Liver (tissue), 9 donors: ENCODE data around the gene XAB2. TPM values are rescaled to one million over a fixed set of nuclear protein-coding genes. Genes with fewer than 3 reads are reported as not detected.

Experiments
- DNase-seq: peaks from one replicate; pipeline ENCODE4 v3.0.0-alpha.2; 2017; ENCODE audit warnings: low spot score
- H3K27ac ChIP-seq, 2 donors: one replicate each; pipeline ENCODE4 v1.7.0; 2013; ENCODE audit warnings: inconsistent platforms in 2 of 2, low read length in 2 of 2, control low read depth in 1 of 2, low read depth in 1 of 2, mild to moderate bottlenecking in 1 of 2
- H3K27me3 ChIP-seq, 4 donors: one replicate each; pipeline versions ENCODE4 v1.6.1 to v1.7.0; 2013; ENCODE audit warnings: low read length in 3 of 4, inconsistent platforms in 1 of 4, mild to moderate bottlenecking in 1 of 4, moderate library complexity in 1 of 4; ENCODE audit not compliant: control insufficient read depth in 4 of 4, insufficient read depth in 4 of 4
- H3K36me3 ChIP-seq, 4 donors: one replicate each; pipeline versions ENCODE4 v1.6.1 to v1.7.0; 2013; ENCODE audit warnings: low read length in 3 of 4, mild to moderate bottlenecking in 3 of 4, low read depth in 1 of 4, moderate library complexity in 1 of 4; ENCODE audit not compliant: control insufficient read depth in 4 of 4, insufficient read depth in 3 of 4
- H3K4me1 ChIP-seq, 4 donors: one replicate each; pipeline versions ENCODE4 v1.6.1 to v1.7.0; 2013; ENCODE audit warnings: low read length in 3 of 4, mild to moderate bottlenecking in 3 of 4, moderate library complexity in 1 of 4; ENCODE audit not compliant: control insufficient read depth in 4 of 4, insufficient read depth in 4 of 4
- H3K4me3 ChIP-seq, 3 donors: one replicate each; pipeline versions ENCODE4 v1.6.1 to v1.7.0; 2013; ENCODE audit warnings: low read length in 3 of 3, control low read depth in 1 of 3, low read depth in 1 of 3, mild to moderate bottlenecking in 1 of 3
- H3K9ac ChIP-seq, 2 donors: one replicate each; pipeline ENCODE4 v1.7.0; 2013; ENCODE audit warnings: low read length in 2 of 2, mild to moderate bottlenecking in 2 of 2, moderate library complexity in 2 of 2, control low read depth in 1 of 2, low read depth in 1 of 2
- H3K9me3 ChIP-seq, 4 donors: one replicate each; pipeline versions ENCODE4 v1.6.1 to v1.7.0; 2013; ENCODE audit warnings: low read length in 3 of 4; ENCODE audit not compliant: control insufficient read depth in 4 of 4
- EGR1 ChIP-seq, 2 donors: IDR thresholded peaks; 2 replicates each; pipeline ENCODE4 v1.6.1; 2016 to 2018; ENCODE audit warnings: antibody characterized with exemption in 2 of 2, low read depth in 2 of 2
- FOXA1 ChIP-seq: IDR thresholded peaks from 2 replicates; pipeline ENCODE4 v1.6.1; 2016; ENCODE audit warnings: antibody characterized with exemption
- GABPA ChIP-seq, 2 donors: IDR thresholded peaks in 1 of 2; conservative IDR thresholded peaks in 1 of 2; 2 replicates each; pipeline ENCODE4 v1.6.1; 2016; ENCODE audit warnings: antibody characterized with exemption in 2 of 2, mild to moderate bottlenecking in 1 of 2, moderate library complexity in 1 of 2
- HNF4G ChIP-seq: IDR thresholded peaks from 2 replicates; pipeline ENCODE4 v1.6.1; 2016; ENCODE audit warnings: antibody characterized with exemption
- JUND ChIP-seq, 2 donors: IDR thresholded peaks; 2 replicates each; pipeline ENCODE4 v1.6.1; 2016; ENCODE audit warnings: antibody characterized with exemption in 2 of 2
- MAX ChIP-seq: IDR thresholded peaks from 2 replicates; pipeline ENCODE4 v1.6.1; 2016; ENCODE audit warnings: antibody characterized with exemption
- RAD21 ChIP-seq, 2 donors: IDR thresholded peaks; 2 replicates each; pipeline ENCODE4 v1.6.1; 2016; ENCODE audit warnings: antibody characterized with exemption in 2 of 2, mild to moderate bottlenecking in 2 of 2
- RXRA ChIP-seq, 2 donors: IDR thresholded peaks; 2 replicates each; pipeline ENCODE4 v1.6.1; 2017 to 2018; ENCODE audit warnings: antibody characterized with exemption in 2 of 2, mild to moderate bottlenecking in 1 of 2
- TAF1 ChIP-seq: conservative IDR thresholded peaks from 2 replicates; pipeline ENCODE4 v1.6.1; 2016; ENCODE audit warnings: antibody characterized with exemption, mild to moderate bottlenecking
- ZBTB33 ChIP-seq: IDR thresholded peaks from 2 replicates; pipeline ENCODE4 v1.6.1; 2016; ENCODE audit warnings: antibody characterized with exemption
- WGBS: extraction: QIAGEN DNeasy Blood & Tissue Kit; methylation state at CpG from one replicate; pipeline ENCODE4 v1.1.7; 2013; 5-methylcytosine and 5-hydroxymethylcytosine counted together
- polyA plus RNA-seq, 2 donors: library from polyadenylated mRNA; stranded (reverse) in 1 of 2; unstranded in 1 of 2; fragments of 200-250 nt in 1 of 2; fragments of >200 nt in 1 of 2; fragmentation: Nextera tagmentation in 1 of 2; extraction: Ambion mirVana in 1 of 2; gene quantifications; one replicate each; pipeline versions ENCODE4 v1.2.1 to v1.2.3, GENCODE V29; 2013 to 2015
- total RNA-seq, 2 donors: library from RNA; depleted of rRNA; stranded (reverse); fragments of >200 nt; gene quantifications; one replicate each; pipeline ENCODE4 v1.2.3, GENCODE V29; 2014
- TF ChIP-seq, protein P1 (sequence below): IDR thresholded peaks from 2 replicates; pipeline ENCODE4 v1.6.1; 2016; ENCODE audit warnings: antibody characterized with exemption, mild to moderate bottlenecking
- TF ChIP-seq, protein P2 (sequence below): IDR thresholded peaks from 2 replicates; pipeline ENCODE4 v1.6.1; 2016; ENCODE audit warnings: antibody characterized with exemption
- donor health status: healthy.
- donor health status: healthy.
- donor health status: healthy.
- donor health status: healthy.
- donor health status: healthy.

XAB2 gene
- total and polyA plus RNA-seq, 4 donors = 5.1 to 21.3 (median 15.3) TPM

GRCh38 chr19:7612282-7613274 lies 16.8 kb downstream of the XAB2 start:
- peaks cover 19 to 41% (median 19%) of the 10 kb centered on the region in 4 donors for H3K36me3 ChIP-seq
- no peak for DNase-seq
- no peak overlapping the region for H3K9ac ChIP-seq
- H3K27ac ChIP-seq = no peak overlapping the region
- H3K9me3 ChIP-seq = no peaks in the 10 kb centered on the region
- H3K4me1 ChIP-seq = peaks cover 2 to 9% (median 6%) of the 10 kb centered on the region in 4 donors
- no peaks in the 10 kb centered on the region for H3K27me3 ChIP-seq
- WGBS = 94% methylated on average over 81 of the region's 81 CpGs
- no peak for TF ChIP-seq JUND (IDR thresholded peaks at IDR 0.05)
- TF ChIP-seq GABPA (IDR thresholded peaks at IDR 0.05 in 1 of 2, conservative IDR thresholded peaks at IDR 0.05 in 1 of 2) = no peak
- TF ChIP-seq FOXA1 = no peak
- no peak overlapping the region for H3K4me3 ChIP-seq

DNA sequence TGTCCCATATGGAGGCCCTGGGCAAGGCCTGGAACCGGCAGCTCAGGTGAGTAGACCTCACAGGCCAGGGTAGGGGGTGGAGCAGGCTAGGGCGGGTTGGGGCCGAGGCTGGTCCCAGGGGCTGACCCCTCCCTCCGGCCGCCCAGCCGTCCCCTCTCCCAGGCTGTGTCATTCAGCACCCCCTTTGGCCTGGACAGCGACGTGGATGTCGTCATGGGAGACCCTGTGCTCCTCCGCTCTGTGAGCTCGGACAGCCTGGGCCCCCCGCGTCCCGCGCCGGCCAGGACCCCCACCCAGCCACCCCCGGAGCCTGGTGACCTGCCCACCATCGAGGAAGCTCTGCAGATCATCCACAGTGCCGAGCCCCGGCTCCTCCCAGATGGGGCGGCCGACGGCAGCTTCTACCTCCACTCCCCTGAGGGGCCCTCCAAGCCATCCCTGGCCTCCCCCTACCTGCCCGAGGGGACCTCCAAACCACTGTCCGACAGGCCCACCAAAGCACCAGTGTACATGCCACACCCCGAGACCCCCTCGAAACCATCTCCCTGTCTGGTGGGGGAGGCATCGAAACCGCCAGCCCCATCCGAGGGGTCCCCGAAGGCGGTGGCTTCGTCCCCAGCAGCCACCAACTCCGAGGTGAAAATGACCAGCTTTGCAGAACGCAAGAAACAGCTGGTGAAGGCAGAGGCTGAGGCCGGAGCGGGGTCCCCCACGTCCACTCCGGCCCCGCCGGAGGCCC lies 17.6 kb downstream of the XAB2 start:
- no peaks in the 10 kb centered on the region for H3K9me3 ChIP-seq
- no peak overlapping the region for H3K9ac ChIP-seq
- 94% methylated on average over 41 of the region's 41 CpGs for WGBS
- peaks cover 13 to 49% (median 18%) of the 10 kb centered on the region in 4 donors for H3K36me3 ChIP-seq
- H3K27me3 ChIP-seq = no peaks in the 10 kb centered on the region
- H3K4me3 ChIP-seq = no peak overlapping the region
- TF ChIP-seq GABPA (IDR thresholded peaks at IDR 0.05 in 1 of 2, conservative IDR thresholded peaks at IDR 0.05 in 1 of 2) (no peak), TAF1 (no peak), JUND (IDR thresholded peaks at IDR 0.05) (no peak), RAD21 (IDR thresholded peaks at IDR 0.05) (no peak), MAX (no peak)
- TF ChIP-seq, protein P1, sequence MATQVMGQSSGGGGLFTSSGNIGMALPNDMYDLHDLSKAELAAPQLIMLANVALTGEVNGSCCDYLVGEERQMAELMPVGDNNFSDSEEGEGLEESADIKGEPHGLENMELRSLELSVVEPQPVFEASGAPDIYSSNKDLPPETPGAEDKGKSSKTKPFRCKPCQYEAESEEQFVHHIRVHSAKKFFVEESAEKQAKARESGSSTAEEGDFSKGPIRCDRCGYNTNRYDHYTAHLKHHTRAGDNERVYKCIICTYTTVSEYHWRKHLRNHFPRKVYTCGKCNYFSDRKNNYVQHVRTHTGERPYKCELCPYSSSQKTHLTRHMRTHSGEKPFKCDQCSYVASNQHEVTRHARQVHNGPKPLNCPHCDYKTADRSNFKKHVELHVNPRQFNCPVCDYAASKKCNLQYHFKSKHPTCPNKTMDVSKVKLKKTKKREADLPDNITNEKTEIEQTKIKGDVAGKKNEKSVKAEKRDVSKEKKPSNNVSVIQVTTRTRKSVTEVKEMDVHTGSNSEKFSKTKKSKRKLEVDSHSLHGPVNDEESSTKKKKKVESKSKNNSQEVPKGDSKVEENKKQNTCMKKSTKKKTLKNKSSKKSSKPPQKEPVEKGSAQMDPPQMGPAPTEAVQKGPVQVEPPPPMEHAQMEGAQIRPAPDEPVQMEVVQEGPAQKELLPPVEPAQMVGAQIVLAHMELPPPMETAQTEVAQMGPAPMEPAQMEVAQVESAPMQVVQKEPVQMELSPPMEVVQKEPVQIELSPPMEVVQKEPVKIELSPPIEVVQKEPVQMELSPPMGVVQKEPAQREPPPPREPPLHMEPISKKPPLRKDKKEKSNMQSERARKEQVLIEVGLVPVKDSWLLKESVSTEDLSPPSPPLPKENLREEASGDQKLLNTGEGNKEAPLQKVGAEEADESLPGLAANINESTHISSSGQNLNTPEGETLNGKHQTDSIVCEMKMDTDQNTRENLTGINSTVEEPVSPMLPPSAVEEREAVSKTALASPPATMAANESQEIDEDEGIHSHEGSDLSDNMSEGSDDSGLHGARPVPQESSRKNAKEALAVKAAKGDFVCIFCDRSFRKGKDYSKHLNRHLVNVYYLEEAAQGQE = peak; percentile 92
- peaks cover 0 to 3% (median 1%) of the 10 kb centered on the region in 4 donors for H3K4me1 ChIP-seq
- H3K27ac ChIP-seq = no peak overlapping the region
- DNase-seq = no peak

DNA sequence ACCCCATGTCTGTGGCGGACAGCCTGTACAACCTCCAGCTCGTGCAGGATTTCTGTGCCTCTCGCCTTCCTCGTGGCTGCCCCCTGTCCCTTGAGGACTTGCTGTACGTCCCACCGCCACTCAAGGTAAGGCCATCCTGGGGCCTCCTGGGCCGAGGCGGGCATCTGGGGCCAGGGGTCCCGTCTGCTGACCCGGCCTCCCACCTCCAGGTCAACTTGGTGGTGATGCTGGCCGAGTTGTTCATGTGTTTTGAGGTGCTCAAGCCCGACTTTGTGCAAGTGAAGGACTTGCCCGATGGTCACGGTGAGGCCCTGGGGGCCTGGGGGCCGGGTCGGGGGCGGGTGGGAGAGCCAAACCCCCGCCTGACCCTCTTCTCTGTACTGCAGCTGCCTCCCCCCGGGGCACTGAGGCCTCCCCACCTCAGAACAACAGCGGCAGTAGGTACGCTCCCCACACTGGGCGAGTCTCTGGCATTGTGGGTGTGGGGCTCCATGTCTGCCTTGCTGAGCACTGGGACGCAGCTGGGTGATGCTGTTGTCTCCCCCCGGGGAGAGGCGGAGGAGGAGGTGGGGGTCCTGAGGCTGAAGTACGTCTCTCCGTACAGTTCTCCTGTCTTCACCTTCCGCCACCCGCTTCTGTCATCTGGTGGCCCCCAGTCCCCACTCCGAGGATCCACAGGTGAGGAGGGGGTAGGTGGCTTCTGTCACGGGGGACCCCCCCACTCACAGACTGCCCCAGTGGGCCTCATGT lies 18.7 kb downstream of the XAB2 start:
- no peak overlapping the region for H3K27ac ChIP-seq
- no peak for TF ChIP-seq ZBTB33
- TF ChIP-seq, protein P1 = no peak
- no peak for TF ChIP-seq JUND (IDR thresholded peaks at IDR 0.05)
- TF ChIP-seq RXRA (IDR thresholded peaks at IDR 0.05) = no peak
- TF ChIP-seq GABPA (IDR thresholded peaks at IDR 0.05 in 1 of 2, conservative IDR thresholded peaks at IDR 0.05 in 1 of 2) = no peak
- TF ChIP-seq, protein P2, sequence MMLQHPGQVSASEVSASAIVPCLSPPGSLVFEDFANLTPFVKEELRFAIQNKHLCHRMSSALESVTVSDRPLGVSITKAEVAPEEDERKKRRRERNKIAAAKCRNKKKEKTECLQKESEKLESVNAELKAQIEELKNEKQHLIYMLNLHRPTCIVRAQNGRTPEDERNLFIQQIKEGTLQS = no peak
- TF ChIP-seq EGR1 (IDR thresholded peaks at IDR 0.05; ENCODE audit: low read depth in 2 of 2) = no peak
- no peak for TF ChIP-seq HNF4G

More for the DNA sequence above, 18.7 kb downstream of the XAB2 start:
- no peaks in the 10 kb centered on the region for H3K27me3 ChIP-seq
- no peak overlapping the region for H3K4me3 ChIP-seq
- WGBS = 92% methylated on average over 31 of the region's 31 CpGs
- no peaks in the 10 kb centered on the region for H3K9me3 ChIP-seq
- no peak for DNase-seq
- H3K36me3 ChIP-seq = peaks cover 13 to 49% (median 18%) of the 10 kb centered on the region in 4 donors
- no peak overlapping the region for H3K9ac ChIP-seq
- H3K4me1 ChIP-seq = no peaks in the 10 kb centered on the region
